M059J (cell line): ENCODE measurements around the gene DCAF11. TPM values are rescaled to one million over a fixed set of nuclear protein-coding genes. Genes with fewer than 3 reads are reported as not detected.
A peak's percentile ranks its signal among the peaks of the same experiment; 100 is the strongest.

Experiments
- DNase-seq: peaks from one replicate; pipeline ENCODE4 v3.0.0-alpha.2; 2012; ENCODE audit warnings: low read depth
- total RNA-seq: library from RNA; depleted of rRNA; stranded (reverse); fragments of >200 nt; shearing (Covaris generic); gene quantifications from 2 replicates; pipeline ENCODE4 v1.2.3, GENCODE V29; 2014

The DCAF11 gene
- total RNA-seq, 1 experiment from 2014 or later = 78.7 TPM

GRCh38 chr14:24121210-24121609, 6.6 kb downstream of the DCAF11 start:
- DNase-seq = no peak

- no peak for DNase-seq
Measured at GRCh38 chr14:24122416-24122815, 7.8 kb downstream of the DCAF11 start.

GRCh38 chr14:24122898-24123297, 8.3 kb downstream of the DCAF11 start:
- DNase-seq = no peak

- no peak for DNase-seq
Measured at GRCh38 chr14:24123424-24124417, 9.1 kb downstream of the DCAF11 start.

DNA sequence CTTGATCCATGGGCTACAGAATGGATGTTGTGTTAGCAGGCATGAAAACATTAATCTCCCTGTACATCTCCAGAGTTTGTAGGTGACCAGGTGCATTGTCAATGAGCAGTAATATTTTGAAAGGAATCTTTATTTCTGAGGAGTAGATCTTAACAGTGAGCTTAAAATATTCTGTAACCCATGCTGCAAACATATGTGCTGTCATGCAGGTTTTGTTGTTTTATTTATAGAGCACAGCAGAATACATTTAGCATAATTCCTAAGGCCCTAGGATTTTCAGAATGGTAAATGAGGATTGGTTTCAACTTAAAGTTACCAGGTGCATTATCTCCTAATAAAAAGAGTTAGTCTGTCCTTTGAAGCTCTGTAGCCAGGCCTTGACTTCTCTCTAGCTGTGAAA, 12.4 kb downstream of the DCAF11 start:
- no peak for DNase-seq

- DNase-seq = no peak
Measured at GRCh38 chr14:24127673-24128072, 13.1 kb downstream of the DCAF11 start.

DNA sequence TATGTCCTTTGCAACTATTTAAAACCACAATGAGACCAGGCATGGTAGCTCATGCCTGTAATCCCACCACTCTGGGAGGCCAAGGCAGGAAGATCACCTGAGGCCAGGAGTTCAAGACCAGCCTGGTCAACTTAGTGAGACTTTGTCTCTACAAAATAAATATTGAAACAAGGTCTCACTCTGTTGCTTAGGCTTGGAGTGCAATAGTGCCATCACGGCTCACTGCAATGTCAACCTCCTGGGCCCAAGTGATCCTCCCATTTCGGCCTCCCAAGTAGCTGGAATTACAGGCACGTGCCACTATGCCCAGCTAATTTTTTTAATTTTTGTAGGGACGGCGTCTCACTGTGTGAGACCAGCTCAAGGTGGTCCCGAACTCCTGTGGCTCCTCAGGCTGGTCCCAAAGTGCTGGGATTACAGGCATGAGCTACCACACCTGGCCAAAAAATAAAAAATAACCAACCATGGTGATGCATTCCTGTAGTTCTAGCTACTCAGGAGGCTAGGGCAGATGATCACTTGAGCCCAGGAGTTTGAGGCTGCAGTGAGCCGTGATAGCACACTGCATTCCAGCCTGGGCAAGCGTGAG, 14.9 kb downstream of the DCAF11 start:
- no peak for DNase-seq

DNA sequence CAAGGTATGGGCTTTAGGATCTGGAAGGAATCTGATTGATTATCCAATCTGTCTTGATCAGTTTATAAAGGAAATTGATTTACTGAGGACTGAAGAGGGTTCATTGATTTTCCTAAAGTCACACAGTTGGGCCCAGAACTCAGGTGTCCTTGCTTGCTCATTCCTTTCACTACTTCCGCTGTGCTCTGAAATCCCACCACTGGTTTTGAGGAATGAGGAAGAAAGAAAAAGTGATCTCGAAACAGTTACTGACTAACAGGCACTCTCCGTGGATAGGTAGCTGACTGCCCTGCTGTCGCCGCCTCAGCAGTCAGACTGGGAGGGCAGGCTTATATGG, 15.8 kb downstream of the DCAF11 start, which contains the start of gene FITM1:
Gene FITM1, plus strand, starts transcription at position 280 of the 337 bp plus-strand sequence. CDS start 905 bp downstream, outside the sequence.
- DNase-seq = no peak

GRCh38 chr14:24130717-24131548, 16.4 kb downstream of the DCAF11 start:
- no peak for DNase-seq

- DNase-seq = no peak
Measured at GRCh38 chr14:24131549-24131966, 17.0 kb downstream of the DCAF11 start.

DNA sequence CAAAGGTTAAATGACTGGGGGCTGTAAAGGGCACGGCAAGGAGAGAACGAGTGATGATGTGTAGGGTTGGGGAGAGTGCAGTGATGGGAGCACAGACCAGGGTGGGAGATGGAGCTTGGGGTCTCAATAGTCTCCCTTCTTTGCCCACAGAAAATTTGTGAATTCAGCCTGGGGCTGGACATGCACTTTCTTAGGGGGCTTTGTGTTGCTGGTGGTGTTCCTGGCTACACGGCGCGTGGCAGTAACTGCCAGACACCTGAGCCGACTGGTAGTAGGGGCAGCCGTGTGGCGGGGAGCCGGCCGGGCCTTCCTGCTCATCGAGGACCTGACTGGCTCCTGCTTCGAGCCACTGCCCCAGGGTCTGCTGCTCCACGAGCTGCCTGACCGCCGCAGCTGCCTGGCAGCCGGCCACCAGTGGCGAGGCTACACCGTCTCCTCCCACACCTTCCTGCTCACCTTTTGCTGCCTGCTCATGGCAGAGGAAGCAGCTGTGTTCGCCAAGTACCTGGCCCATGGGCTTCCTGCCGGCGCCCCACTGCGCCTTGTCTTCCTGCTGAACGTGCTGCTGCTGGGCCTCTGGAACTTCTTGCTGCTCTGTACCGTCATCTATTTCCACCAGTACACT, 17.6 kb downstream of the DCAF11 start:
- no peak for DNase-seq

DNA sequence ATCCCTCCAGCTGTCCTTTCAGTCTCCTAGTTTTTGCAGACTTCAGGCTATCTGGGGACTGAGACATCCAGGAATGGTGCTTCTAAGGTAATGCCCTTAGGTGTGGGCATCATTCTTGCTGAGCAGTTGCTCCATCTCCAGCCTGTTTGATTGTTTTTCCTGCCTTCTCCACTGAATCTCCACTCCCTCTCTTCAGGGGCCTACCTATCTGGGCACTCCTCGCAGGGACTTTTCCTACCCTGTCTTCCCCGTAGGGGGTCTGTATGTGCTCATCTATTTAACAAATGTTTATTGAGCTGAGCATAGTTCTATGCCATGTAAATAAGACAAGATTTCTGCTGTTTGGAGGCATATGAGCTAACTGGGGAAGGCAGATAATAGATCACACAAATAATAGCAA, 18.4 kb downstream of the DCAF11 start:
- DNase-seq = no peak

GRCh38 chr14:24133735-24134134, 19.2 kb downstream of the DCAF11 start:
- no peak for DNase-seq

DNA sequence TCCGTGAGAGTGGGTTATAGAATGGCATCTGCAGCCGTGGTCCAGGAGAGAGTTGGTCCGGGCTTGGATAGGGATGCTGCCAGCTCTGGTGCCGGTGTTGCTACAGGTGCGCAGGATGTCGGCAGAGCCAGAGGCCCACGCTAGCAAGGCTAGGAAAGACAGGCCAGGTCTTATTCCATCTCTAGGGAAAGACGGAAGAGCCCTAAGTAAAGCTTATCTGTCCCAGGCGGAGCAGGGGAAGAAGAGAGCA, 20.9 kb downstream of the DCAF11 start:
- no peak for DNase-seq

DNA sequence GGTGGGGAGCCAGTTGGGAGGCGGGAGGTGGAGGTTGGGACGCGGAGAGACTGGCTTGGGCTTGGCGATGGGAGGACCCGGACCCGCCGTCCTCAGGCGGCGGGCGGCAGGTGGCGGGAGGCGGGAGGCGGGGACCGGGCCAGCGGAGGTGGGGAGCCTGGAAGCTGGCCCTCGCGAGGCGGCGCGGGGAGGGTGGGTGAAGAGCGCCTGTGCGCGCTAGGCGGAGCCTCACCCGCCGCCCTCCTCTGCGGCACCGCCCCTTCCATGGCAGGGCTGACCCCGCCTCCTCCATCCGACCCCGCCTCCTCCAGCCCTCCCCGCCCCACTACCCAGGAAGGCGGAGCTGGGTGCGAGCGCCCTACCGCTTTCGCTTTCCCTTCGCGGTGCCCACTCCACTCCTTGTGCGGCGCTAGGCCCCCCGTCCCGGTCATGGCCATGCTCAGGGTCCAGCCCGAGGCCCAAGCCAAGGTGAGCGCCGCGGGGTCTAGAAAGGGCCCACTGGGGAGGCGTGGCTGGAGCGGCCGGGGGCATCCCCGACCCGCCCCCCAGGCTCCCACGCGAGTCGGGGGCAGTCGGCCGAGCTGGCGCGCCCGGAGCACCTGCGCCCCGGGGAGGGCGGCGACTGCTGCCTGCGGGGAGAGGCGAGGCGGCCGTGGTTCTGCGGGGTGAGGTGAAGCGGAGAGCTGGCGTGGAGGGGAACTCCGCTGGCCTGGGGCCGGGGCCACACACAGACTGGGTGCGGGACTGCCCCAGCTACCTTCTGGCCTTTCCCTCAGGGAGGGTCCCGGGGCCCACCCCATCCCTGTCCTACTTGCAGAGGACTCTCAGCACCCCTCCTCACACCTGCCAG, 21.5 kb downstream of the DCAF11 start, which contains the start of gene PSME1:
Gene PSME1, plus strand, starts transcription at position 361 of the 850 bp plus-strand sequence. Its CDS starts 69 bp downstream, at position 430.
- DNase-seq = peak; percentile 81

- no peak for DNase-seq
Measured at GRCh38 chr14:24136684-24137528, 22.3 kb downstream of the DCAF11 start.

GRCh38 chr14:24137529-24138395, 23.2 kb downstream of the DCAF11 start:
- no peak for DNase-seq

GRCh38 chr14:24138396-24139271, 24.1 kb downstream of the DCAF11 start:
- DNase-seq = no peak
